H1 (cell line): ENCODE measurements around the gene WDCP. TPM values are rescaled to one million over a fixed set of nuclear protein-coding genes. Genes with fewer than 3 reads are reported as not detected.

ENCODE experiments used
- ASH2L ChIP-seq: fragments of 200-600, 300-600 bp; sonication (generic); IDR thresholded peaks from one replicate; pipeline ENCODE4 v1.7.1; 2017; ENCODE audit warnings: low read length
- BCL11A ChIP-seq, 2 experiments: IDR thresholded peaks; one replicate each; pipeline ENCODE4 v1.6.1; 2011; ENCODE audit warnings: low read depth in 2 of 2, low read length in 2 of 2, mild to moderate bottlenecking in 2 of 2
- BRCA1 ChIP-seq: IDR thresholded peaks from 2 replicates; pipeline ENCODE4 v1.6.1; 2012; ENCODE audit warnings: low read depth, low read length, improper control_type of control experiment
- CREB1 ChIP-seq: IDR thresholded peaks from 2 replicates; pipeline ENCODE4 v1.6.1; 2012; ENCODE audit warnings: inconsistent platforms
- CTCF ChIP-seq, 3 experiments: IDR thresholded peaks; 1 replicate in 2 of 3; 2 replicates in 1 of 3; pipeline versions ENCODE4 v1.5.1 to v1.6.1; 2011; ENCODE audit warnings: low read length in 3 of 3, mild to moderate bottlenecking in 3 of 3, inconsistent platforms in 2 of 3, low read depth in 1 of 3, moderate library complexity in 1 of 3; ENCODE audit not compliant: insufficient read depth in 1 of 3; ENCODE audit errors: control extremely low read depth in 1 of 3
- EGR1 ChIP-seq: IDR thresholded peaks from 2 replicates; pipeline ENCODE4 v1.6.1; 2011; ENCODE audit warnings: low read depth, low read length, borderline replicate concordance
- EZH2 ChIP-seq: fragments of 200-600 bp; sonication (generic); IDR thresholded peaks from 2 replicates; pipeline ENCODE4 v1.7.1; 2012; ENCODE audit warnings: low read depth, mild to moderate bottlenecking, moderate library complexity, low read length, inconsistent platforms; ENCODE audit not compliant: severe bottlenecking
- GABPA ChIP-seq: IDR thresholded peaks from 2 replicates; pipeline ENCODE4 v1.6.1; 2011; ENCODE audit warnings: mild to moderate bottlenecking, low read length, moderate library complexity, borderline replicate concordance; ENCODE audit not compliant: insufficient read depth
- HDAC2 ChIP-seq, 2 experiments: fragments of 300-600 bp in 1 of 2; sonication (generic) in 1 of 2; IDR thresholded peaks; 2 replicates each; pipeline ENCODE4 v1.6.1; 2011 to 2012; ENCODE audit warnings: low read depth in 2 of 2, low read length in 2 of 2, mild to moderate bottlenecking in 2 of 2, moderate library complexity in 2 of 2, borderline replicate concordance in 1 of 2, inconsistent platforms in 1 of 2
- HDAC6 ChIP-seq: IDR thresholded peaks from one replicate; pipeline ENCODE4 v1.7.1; 2012; ENCODE audit warnings: low read depth, mild to moderate bottlenecking, inconsistent platforms, low read length, moderate library complexity
- JUN ChIP-seq: IDR thresholded peaks from 2 replicates; pipeline ENCODE4 v1.6.1; 2011; ENCODE audit warnings: low read depth, mild to moderate bottlenecking, improper control_type of control experiment, low read length
- KDM4A ChIP-seq: IDR thresholded peaks from one replicate; pipeline ENCODE4 v1.7.1; 2012; ENCODE audit warnings: low read depth, mild to moderate bottlenecking, moderate library complexity, low read length, inconsistent platforms; ENCODE audit not compliant: severe bottlenecking
- MAFK ChIP-seq: IDR thresholded peaks from 2 replicates; pipeline ENCODE4 v1.6.1; 2012; ENCODE audit warnings: low read depth, mild to moderate bottlenecking, improper control_type of control experiment, low read length
- NRF1 ChIP-seq: IDR thresholded peaks from 2 replicates; pipeline ENCODE4 v1.6.1; 2011; ENCODE audit warnings: mild to moderate bottlenecking, low read depth, low read length, improper control_type of control experiment
- RBBP5 ChIP-seq: IDR thresholded peaks from 2 replicates; pipeline ENCODE4 v1.7.1; 2012; ENCODE audit warnings: low read depth, mild to moderate bottlenecking, inconsistent platforms, low read length, moderate library complexity, borderline replicate concordance
- RFX5 ChIP-seq: IDR thresholded peaks from 2 replicates; pipeline ENCODE4 v1.6.1; 2011; ENCODE audit warnings: low read depth, low read length, improper control_type of control experiment, borderline replicate concordance
- SIRT6 ChIP-seq: IDR thresholded peaks from one replicate; pipeline ENCODE4 v1.7.1; 2012; ENCODE audit warnings: low read length, inconsistent platforms
- SRF ChIP-seq: IDR thresholded peaks from 2 replicates; pipeline ENCODE4 v1.6.1; 2011; ENCODE audit warnings: mild to moderate bottlenecking, low read depth, low read length, moderate library complexity
- SUZ12 ChIP-seq: fragments of 200-600 bp; sonication (generic); IDR thresholded peaks from 2 replicates; pipeline ENCODE4 v1.6.1; 2012; ENCODE audit warnings: mild to moderate bottlenecking, inconsistent platforms, low read length, moderate library complexity, mixed read lengths
- TAF1 ChIP-seq: IDR thresholded peaks from 2 replicates; pipeline ENCODE4 v1.6.1; 2011; ENCODE audit warnings: mild to moderate bottlenecking, low read depth, low read length
- polyA plus RNA-seq, 7 experiments: library from polyadenylated mRNA; depleted of rRNA in 3 of 7; stranded (reverse) in 5 of 7; unstranded in 2 of 7; fragments of >200 nt in 5 of 7; fragments of 200-250 nt in 2 of 7; gene quantifications; 1 replicate in 5 of 7; 2 replicates in 1 of 7; 4 replicates in 1 of 7; pipeline versions ENCODE4 v1.2.1 to v1.2.3, GENCODE V29; 2011 to 2013; ENCODE audit warnings: missing spikeins in 2 of 7, mixed read lengths in 2 of 7
- total RNA-seq: library from RNA; stranded (reverse); fragmentation: NEBNext Ultra II Directional; extraction: Animal tissue kit (Norgen Biotek cat#: 25700); gene quantifications from 2 replicates; pipeline ENCODE4 v1.2.1, GENCODE V29; 2021

The WDCP gene
- total and polyA plus RNA-seq, 2 of the 8 experiments (the other 6 are each of a cell fraction or from before 2014, with no cell fraction given) = 19.2 to 40.1 TPM

- TF ChIP-seq TAF1 (peak; percentile 68), SUZ12 (peak; percentile 35; the same call in 1 of the 2 replicates), SIRT6 (no peak), CREB1 (no peak), ASH2L (peak; percentile 48), HDAC2 (IDR thresholded peaks at IDR 0.05; ENCODE audit: borderline replicate concordance in 1 of 2, low read depth in 2 of 2, low read length in 2 of 2) (no peak), GABPA (peak; percentile 46; the same call in 1 of the 2 replicates), NRF1 (no peak), HDAC6 (no peak), EGR1 (no peak), MAFK (no peak), BRCA1 (no peak), EZH2 (no peak), SRF (no peak), RBBP5 (no peak; the same call in 1 of the 2 replicates), KDM4A (peak; percentile 55), RFX5 (no peak), CTCF (IDR thresholded peaks at IDR 0.05; ENCODE audit: control extremely low read depth in 1 of 3, insufficient read depth in 1 of 3, low read depth in 1 of 3, low read length in 3 of 3) (peak in 1 of 3 experiments; percentile 1; a peak in 1 of 4 replicates), JUN (no peak), BCL11A (IDR thresholded peaks at IDR 0.05; ENCODE audit: low read depth in 2 of 2, low read length in 2 of 2) (no peak)
- TF ChIP-seq, all 59 proteins: peak for 11
These were observed 37.3 kb downstream of the WDCP start, which contains the start of gene MFSD2B (continued) for GRCh38 chr2:24009680-24010476.
